ENCODE data around the gene C8A. TPM values are rescaled to one million over a fixed set of nuclear protein-coding genes. Genes with fewer than 3 reads are reported as not detected.

Gene C8A
- polyA plus RNA-seq, 2 donors, result not detected

DNA sequence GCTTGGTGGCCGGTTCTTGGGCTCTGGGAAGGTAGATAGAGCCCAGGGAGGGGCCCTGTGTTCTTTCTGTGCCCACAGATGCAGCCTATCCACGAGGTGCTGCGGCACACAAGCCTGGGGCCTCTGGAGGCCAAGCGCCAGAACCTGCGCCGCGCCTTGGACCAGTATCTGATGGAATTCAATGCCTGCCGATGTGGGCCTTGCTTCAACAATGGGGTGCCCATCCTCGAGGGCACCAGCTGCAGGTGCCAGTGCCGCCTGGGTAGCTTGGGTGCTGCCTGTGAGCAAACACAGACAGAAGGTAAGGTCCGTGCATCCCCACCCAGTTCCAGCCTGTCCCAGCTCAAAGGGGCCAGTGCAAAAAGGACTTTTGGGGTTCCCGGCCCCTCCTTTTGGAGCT is 57.7 kb downstream of the C8A start:
- Histone ChIP-seq H3K9me3 (ENCODE audit: control insufficient read depth in 2 of 2, insufficient read depth in 1 of 2, low read depth in 1 of 2, low read length in 1 of 2) (no peaks in the 10 kb centered on the region), H3K4me3 (ENCODE audit: low read depth in 1 of 2, low read length in 2 of 2) (no peak overlapping the region), H3K27ac (ENCODE audit: low read depth in 2 of 2, low read length in 1 of 2) (no peak overlapping the region), H3K27me3 (ENCODE audit: control insufficient read depth in 1 of 2, insufficient read depth in 2 of 2, low read length in 2 of 2) (no peaks in the 10 kb centered on the region), H3K4me1 (ENCODE audit: control insufficient read depth in 2 of 2, insufficient read depth in 2 of 2, low read length in 1 of 2) (no peaks in the 10 kb centered on the region), H3K36me3 (ENCODE audit: control insufficient read depth in 2 of 2, insufficient read depth in 2 of 2, low read length in 1 of 2) (no peaks in the 10 kb centered on the region)
- WGBS, 2 donors, result 86 to 90% methylated on average over 12 of the region's 12 CpGs

DNA sequence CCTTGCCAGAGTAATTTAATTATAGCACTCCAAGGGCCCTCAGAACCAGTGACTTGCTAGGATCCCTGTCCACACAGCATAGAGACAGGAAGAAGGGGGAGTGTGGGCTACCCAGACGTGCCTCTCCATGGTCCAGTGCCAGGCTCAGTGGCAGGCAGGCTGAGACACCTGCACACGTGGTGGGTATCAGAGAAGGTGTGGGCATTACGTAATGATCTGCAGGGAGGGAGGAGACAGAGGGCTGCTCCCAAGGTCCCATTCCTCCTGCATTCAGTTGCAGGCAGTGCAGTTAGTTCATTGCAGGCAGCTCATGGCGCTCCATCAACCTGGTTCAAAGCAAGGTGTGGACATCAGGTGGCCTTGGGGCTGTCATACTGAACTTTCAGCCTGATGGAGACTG is 61.4 kb downstream of the C8A start:
- Histone ChIP-seq H3K4me3 (ENCODE audit: low read depth in 1 of 2, low read length in 2 of 2) (no peak overlapping the region), H3K36me3 (ENCODE audit: control insufficient read depth in 2 of 2, insufficient read depth in 2 of 2, low read length in 1 of 2) (no peaks in the 10 kb centered on the region), H3K4me1 (ENCODE audit: control insufficient read depth in 2 of 2, insufficient read depth in 2 of 2, low read length in 1 of 2) (no peaks in the 10 kb centered on the region), H3K27ac (ENCODE audit: low read depth in 2 of 2, low read length in 1 of 2) (no peak overlapping the region), H3K27me3 (ENCODE audit: control insufficient read depth in 1 of 2, insufficient read depth in 2 of 2, low read length in 2 of 2) (no peaks in the 10 kb centered on the region), H3K9me3 (ENCODE audit: control insufficient read depth in 2 of 2, insufficient read depth in 1 of 2, low read depth in 1 of 2, low read length in 1 of 2) (no peaks in the 10 kb centered on the region)
- WGBS, 2 donors, result 47 to 49% methylated on average over 4 of the region's 4 CpGs

DNA sequence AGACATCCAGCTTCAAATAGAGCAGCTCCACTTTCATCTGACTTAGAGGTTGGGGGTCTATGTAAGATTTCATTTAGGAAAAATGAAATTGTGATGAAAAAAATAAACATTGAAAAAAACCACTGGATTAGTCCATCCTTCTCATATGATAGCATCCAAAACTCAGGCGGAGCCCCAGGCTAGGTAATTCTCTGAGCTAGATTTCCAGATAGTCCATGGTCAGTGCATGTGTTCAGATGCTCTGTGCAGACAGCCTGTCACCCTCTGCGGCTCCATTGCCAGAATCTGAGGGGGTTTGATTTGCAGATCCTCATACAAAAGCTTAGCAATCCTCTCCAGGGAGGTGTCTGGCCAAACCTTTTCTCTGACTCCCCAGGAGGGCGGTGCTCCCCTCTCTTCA is 62.0 kb downstream of the C8A start:
- Histone ChIP-seq H3K9me3 (ENCODE audit: control insufficient read depth in 2 of 2, insufficient read depth in 1 of 2, low read depth in 1 of 2, low read length in 1 of 2) (no peaks in the 10 kb centered on the region), H3K4me3 (ENCODE audit: low read depth in 1 of 2, low read length in 2 of 2) (no peak overlapping the region), H3K4me1 (ENCODE audit: control insufficient read depth in 2 of 2, insufficient read depth in 2 of 2, low read length in 1 of 2) (no peaks in the 10 kb centered on the region), H3K27ac (ENCODE audit: low read depth in 2 of 2, low read length in 1 of 2) (no peak overlapping the region), H3K27me3 (ENCODE audit: control insufficient read depth in 1 of 2, insufficient read depth in 2 of 2, low read length in 2 of 2) (no peaks in the 10 kb centered on the region), H3K36me3 (ENCODE audit: control insufficient read depth in 2 of 2, insufficient read depth in 2 of 2, low read length in 1 of 2) (no peaks in the 10 kb centered on the region)
- 83 to 87% methylated on average over 3 of the region's 3 CpGs for WGBS, 2 donors

DNA sequence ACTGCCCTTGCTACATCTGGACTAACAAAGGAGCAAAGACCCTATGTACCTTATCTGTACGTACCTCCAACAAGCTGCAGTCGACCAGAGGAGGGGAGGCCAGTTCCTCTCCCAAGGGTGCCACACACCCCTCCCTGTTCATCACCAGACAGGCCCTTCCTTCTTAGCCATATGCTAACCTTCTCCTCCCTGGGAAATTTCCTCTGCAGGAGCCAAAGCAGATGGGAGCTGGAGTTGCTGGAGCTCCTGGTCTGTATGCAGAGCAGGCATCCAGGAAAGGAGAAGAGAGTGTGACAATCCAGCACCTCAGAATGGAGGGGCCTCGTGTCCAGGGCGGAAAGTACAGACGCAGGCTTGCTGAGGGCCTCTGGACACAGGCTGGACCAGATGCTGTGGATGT is 62.8 kb downstream of the C8A start:
- H3K27ac ChIP-seq (ENCODE audit: low read depth in 2 of 2, low read length in 1 of 2), result no peak overlapping the region
- no peaks in the 10 kb centered on the region for H3K36me3 ChIP-seq (ENCODE audit: control insufficient read depth in 2 of 2, insufficient read depth in 2 of 2, low read length in 1 of 2)
- no peaks in the 10 kb centered on the region for H3K4me1 ChIP-seq (ENCODE audit: control insufficient read depth in 2 of 2, insufficient read depth in 2 of 2, low read length in 1 of 2)
- 70 to 81% methylated on average over 5 of the region's 5 CpGs for WGBS, 2 donors
- no peaks in the 10 kb centered on the region for H3K9me3 ChIP-seq (ENCODE audit: control insufficient read depth in 2 of 2, insufficient read depth in 1 of 2, low read depth in 1 of 2, low read length in 1 of 2)
- no peaks in the 10 kb centered on the region for H3K27me3 ChIP-seq (ENCODE audit: control insufficient read depth in 1 of 2, insufficient read depth in 2 of 2, low read length in 2 of 2)
- H3K4me3 ChIP-seq (ENCODE audit: low read depth in 1 of 2, low read length in 2 of 2), result no peak overlapping the region

DNA sequence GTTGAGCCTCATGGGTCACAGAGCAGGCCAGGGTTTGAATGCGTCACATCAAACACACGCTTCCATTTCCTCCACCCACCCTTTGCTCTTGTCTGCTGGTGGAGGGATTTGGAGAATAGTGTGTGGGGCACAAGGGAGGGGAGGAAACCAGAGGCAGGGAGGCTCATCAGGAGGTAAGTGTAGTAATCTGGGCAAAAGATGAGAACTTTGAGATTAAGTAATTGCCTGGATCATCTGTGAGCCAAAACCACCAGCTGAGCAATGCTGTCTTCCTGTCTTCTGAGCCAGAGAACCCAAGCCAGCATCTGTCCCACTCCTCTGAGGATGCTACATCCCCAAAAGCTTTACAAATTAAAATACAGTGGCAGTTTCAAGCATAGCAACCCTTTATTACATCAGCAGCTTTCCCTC is 66.0 kb downstream of the C8A start:
- Histone ChIP-seq H3K27ac (ENCODE audit: low read depth in 2 of 2, low read length in 1 of 2) (no peak overlapping the region), H3K4me1 (ENCODE audit: control insufficient read depth in 2 of 2, insufficient read depth in 2 of 2, low read length in 1 of 2) (no peaks in the 10 kb centered on the region), H3K36me3 (ENCODE audit: control insufficient read depth in 2 of 2, insufficient read depth in 2 of 2, low read length in 1 of 2) (no peaks in the 10 kb centered on the region), H3K4me3 (ENCODE audit: low read depth in 1 of 2, low read length in 2 of 2) (no peak overlapping the region), H3K27me3 (ENCODE audit: control insufficient read depth in 1 of 2, insufficient read depth in 2 of 2, low read length in 2 of 2) (no peaks in the 10 kb centered on the region), H3K9me3 (ENCODE audit: control insufficient read depth in 2 of 2, insufficient read depth in 1 of 2, low read depth in 1 of 2, low read length in 1 of 2) (no peaks in the 10 kb centered on the region)
- WGBS, 2 donors, result 75 to 80% methylated on average over 2 of the region's 2 CpGs

DNA sequence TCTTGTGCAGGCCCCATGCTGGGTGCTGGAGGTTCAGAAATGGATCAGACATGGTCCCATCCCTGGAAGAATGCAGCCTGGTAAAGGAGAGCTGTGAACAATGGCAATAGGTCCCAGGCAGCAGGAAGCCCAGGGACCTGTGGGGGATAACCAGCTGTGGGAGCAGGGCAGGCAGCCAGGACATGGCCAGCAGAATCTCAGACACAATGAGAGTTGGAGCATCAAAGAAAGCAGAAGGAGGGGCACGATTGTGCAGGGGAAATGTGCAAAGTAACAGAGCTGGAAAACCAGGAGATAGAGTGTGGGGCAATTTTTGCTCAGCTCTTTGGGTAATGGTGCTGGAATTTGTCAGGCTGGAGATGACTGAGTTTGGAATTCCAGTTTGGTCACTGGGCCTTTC is 66.9 kb downstream of the C8A start:
- H3K9me3 ChIP-seq (ENCODE audit: control insufficient read depth in 2 of 2, insufficient read depth in 1 of 2, low read depth in 1 of 2, low read length in 1 of 2), result no peaks in the 10 kb centered on the region
- 18 to 27% methylated on average over 1 of the region's 1 CpG for WGBS, 2 donors
- H3K36me3 ChIP-seq (ENCODE audit: control insufficient read depth in 2 of 2, insufficient read depth in 2 of 2, low read length in 1 of 2), result no peaks in the 10 kb centered on the region
- H3K27ac ChIP-seq (ENCODE audit: low read depth in 2 of 2, low read length in 1 of 2), result no peak overlapping the region
- no peaks in the 10 kb centered on the region for H3K4me1 ChIP-seq (ENCODE audit: control insufficient read depth in 2 of 2, insufficient read depth in 2 of 2, low read length in 1 of 2)
- H3K27me3 ChIP-seq (ENCODE audit: control insufficient read depth in 1 of 2, insufficient read depth in 2 of 2, low read length in 2 of 2), result peaks cover 0 to under 1% of the 10 kb centered on the region in 2 donors
- H3K4me3 ChIP-seq (ENCODE audit: low read depth in 1 of 2, low read length in 2 of 2), result no peak overlapping the region

DNA sequence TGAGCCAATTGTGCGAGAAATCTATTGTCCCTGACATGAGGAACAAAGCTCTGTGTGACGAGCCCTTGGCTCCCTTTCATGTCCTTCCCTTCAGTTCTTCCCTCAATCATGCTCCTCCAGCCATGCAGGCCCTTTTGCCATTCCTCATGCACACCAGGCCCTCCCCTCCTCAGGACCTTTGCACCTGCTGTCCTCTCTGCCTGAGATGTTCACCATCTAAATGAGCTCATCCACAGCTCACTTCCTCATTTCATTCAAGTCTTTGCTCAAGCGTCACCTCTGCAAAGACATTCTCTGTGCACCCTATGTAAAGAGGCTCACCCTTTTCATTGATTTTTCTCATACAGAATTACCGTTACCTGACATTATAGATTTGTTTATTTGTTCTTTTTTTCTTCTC is 67.5 kb downstream of the C8A start:
- Histone ChIP-seq H3K27ac (ENCODE audit: low read depth in 2 of 2, low read length in 1 of 2) (no peak overlapping the region), H3K4me3 (ENCODE audit: low read depth in 1 of 2, low read length in 2 of 2) (no peak overlapping the region), H3K36me3 (ENCODE audit: control insufficient read depth in 2 of 2, insufficient read depth in 2 of 2, low read length in 1 of 2) (no peaks in the 10 kb centered on the region), H3K4me1 (ENCODE audit: control insufficient read depth in 2 of 2, insufficient read depth in 2 of 2, low read length in 1 of 2) (no peaks in the 10 kb centered on the region), H3K9me3 (ENCODE audit: control insufficient read depth in 2 of 2, insufficient read depth in 1 of 2, low read depth in 1 of 2, low read length in 1 of 2) (no peaks in the 10 kb centered on the region), H3K27me3 (ENCODE audit: control insufficient read depth in 1 of 2, insufficient read depth in 2 of 2, low read length in 2 of 2) (peaks cover 0 to 3% of the 10 kb centered on the region in 2 donors)
- 75 to 89% methylated on average over 4 of the region's 4 CpGs for WGBS, 2 donors

DNA sequence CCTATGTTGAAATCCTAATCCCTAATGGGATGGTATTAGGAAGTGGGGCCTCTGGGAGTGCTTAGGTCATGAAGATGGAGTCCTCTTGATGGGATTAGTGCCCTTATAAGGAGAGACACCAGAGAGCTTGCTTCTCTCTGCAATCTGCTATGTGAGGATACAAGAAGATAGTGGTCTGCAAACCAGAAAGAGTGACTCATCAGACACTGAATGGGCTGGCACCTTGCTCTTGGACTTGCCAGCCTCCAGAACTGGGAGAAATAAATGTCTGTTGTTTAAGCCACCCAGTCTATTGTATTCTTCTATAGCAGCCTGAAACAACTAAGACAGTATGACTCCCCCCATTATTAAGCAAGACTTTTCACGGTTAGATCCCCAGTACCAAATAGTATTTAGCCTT is 67.9 kb downstream of the C8A start:
- Histone ChIP-seq H3K9me3 (ENCODE audit: control insufficient read depth in 2 of 2, insufficient read depth in 1 of 2, low read depth in 1 of 2, low read length in 1 of 2) (no peaks in the 10 kb centered on the region), H3K4me1 (ENCODE audit: control insufficient read depth in 2 of 2, insufficient read depth in 2 of 2, low read length in 1 of 2) (no peaks in the 10 kb centered on the region), H3K36me3 (ENCODE audit: control insufficient read depth in 2 of 2, insufficient read depth in 2 of 2, low read length in 1 of 2) (no peaks in the 10 kb centered on the region), H3K27me3 (ENCODE audit: control insufficient read depth in 1 of 2, insufficient read depth in 2 of 2, low read length in 2 of 2) (peaks cover 0 to 3% of the 10 kb centered on the region in 2 donors), H3K4me3 (ENCODE audit: low read depth in 1 of 2, low read length in 2 of 2) (no peak overlapping the region), H3K27ac (ENCODE audit: low read depth in 2 of 2, low read length in 1 of 2) (no peak overlapping the region)
- 86 to 89% methylated on average over 1 of the region's 1 CpG for WGBS, 2 donors

DNA sequence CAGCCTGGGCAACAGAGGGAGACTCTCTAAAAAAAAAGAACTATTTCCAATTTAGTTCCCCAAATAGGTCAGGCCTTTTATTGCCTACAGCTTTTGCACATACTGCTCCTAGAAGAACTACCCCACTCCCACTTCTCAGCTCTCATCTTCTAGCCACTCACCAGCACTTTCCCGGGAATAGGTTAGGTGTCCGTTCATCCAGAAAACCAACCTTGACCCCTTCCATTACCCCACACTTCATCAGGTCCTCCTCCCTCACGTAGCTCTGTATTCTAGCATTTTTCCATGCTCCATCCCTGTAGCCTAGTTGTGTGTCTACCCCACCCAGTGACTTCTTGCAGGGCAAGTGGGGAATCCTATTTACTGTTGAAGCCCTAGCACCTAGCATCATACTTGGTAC is 68.6 kb downstream of the C8A start:
- H3K4me1 ChIP-seq (ENCODE audit: control insufficient read depth in 2 of 2, insufficient read depth in 2 of 2, low read length in 1 of 2), result no peaks in the 10 kb centered on the region
- WGBS, 2 donors, result 59 to 73% methylated on average over 3 of the region's 3 CpGs
- no peaks in the 10 kb centered on the region for H3K9me3 ChIP-seq (ENCODE audit: control insufficient read depth in 2 of 2, insufficient read depth in 1 of 2, low read depth in 1 of 2, low read length in 1 of 2)
- H3K36me3 ChIP-seq (ENCODE audit: control insufficient read depth in 2 of 2, insufficient read depth in 2 of 2, low read length in 1 of 2), result no peaks in the 10 kb centered on the region
- H3K27me3 ChIP-seq (ENCODE audit: control insufficient read depth in 1 of 2, insufficient read depth in 2 of 2, low read length in 2 of 2), result peaks cover 0 to 3% of the 10 kb centered on the region in 2 donors
- H3K27ac ChIP-seq (ENCODE audit: low read depth in 2 of 2, low read length in 1 of 2), result no peak overlapping the region
- H3K4me3 ChIP-seq (ENCODE audit: low read depth in 1 of 2, low read length in 2 of 2), result no peak overlapping the region

DNA sequence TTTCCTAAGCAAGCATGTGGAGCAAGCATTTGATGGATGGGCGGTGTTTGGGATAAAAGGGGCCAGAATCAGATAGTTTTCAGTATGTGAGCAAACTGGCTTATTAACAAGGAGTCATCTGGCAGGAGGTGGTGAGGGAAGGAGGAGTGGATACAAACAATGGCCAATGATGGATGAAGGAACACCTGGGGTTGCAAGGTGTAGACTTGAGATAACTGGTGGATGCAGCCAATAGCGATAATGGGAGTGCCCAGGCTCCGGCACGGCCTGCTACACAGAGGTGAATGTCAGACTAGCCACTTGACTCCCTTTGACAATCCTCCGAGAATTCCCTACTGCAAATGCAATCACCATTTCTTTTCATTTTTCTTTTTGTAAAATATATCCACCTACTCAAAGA is 69.5 kb downstream of the C8A start:
- Histone ChIP-seq H3K4me3 (ENCODE audit: low read depth in 1 of 2, low read length in 2 of 2) (no peak overlapping the region), H3K4me1 (ENCODE audit: control insufficient read depth in 2 of 2, insufficient read depth in 2 of 2, low read length in 1 of 2) (no peaks in the 10 kb centered on the region), H3K27ac (ENCODE audit: low read depth in 2 of 2, low read length in 1 of 2) (no peak overlapping the region), H3K36me3 (ENCODE audit: control insufficient read depth in 2 of 2, insufficient read depth in 2 of 2, low read length in 1 of 2) (no peaks in the 10 kb centered on the region), H3K27me3 (ENCODE audit: control insufficient read depth in 1 of 2, insufficient read depth in 2 of 2, low read length in 2 of 2) (peaks cover 0 to 3% of the 10 kb centered on the region in 2 donors), H3K9me3 (ENCODE audit: control insufficient read depth in 2 of 2, insufficient read depth in 1 of 2, low read depth in 1 of 2, low read length in 1 of 2) (no peaks in the 10 kb centered on the region)
- 78 to 86% methylated on average over 5 of the region's 5 CpGs for WGBS, 2 donors
